CD4-positive, alpha-beta T cell (primary cell): ENCODE results near the gene SCRN1. TPM values are rescaled to one million over a fixed set of nuclear protein-coding genes. Genes with fewer than 3 reads are reported as not detected.
"Not testable (repeated sequence)": the region's sequence is repeated elsewhere in the genome, so short reads cannot be mapped to it uniquely, and the experiment has no call there.

Experiments
- ATAC-seq: fragments of 200-7000 bp; cut with Tn5 transposase; one replicate; pipeline ENCODE4 v1.10.0; 2022; ENCODE audit warnings: mild to moderate bottlenecking; ENCODE audit not compliant: poor library complexity
- CTCF ChIA-PET: fragments of 350-600 bp; sonication (Branson Sonifier 250); formaldehyde crosslinking; loops from one replicate; lab custom pipeline; 2021; ENCODE audit warnings: antibody characterized with exemption, inconsistent platforms; lab: Charles Lee
- POLR2A ChIA-PET: fragments of 350-600 bp; sonication (Branson Sonifier 250); formaldehyde crosslinking; loops from one replicate; lab custom pipeline; 2021; ENCODE audit warnings: antibody characterized with exemption, inconsistent platforms; lab: Charles Lee
- DNase-seq, 14 experiments: peaks; one replicate each; pipeline ENCODE4 v3.0.0-alpha.2; 2013 to 2020; ENCODE audit warnings: mixed read lengths in 2 of 14
- H3K27ac ChIP-seq, 2 donors: one replicate each; pipeline versions ENCODE4 v1.5.1 to v1.7.0; 2013; ENCODE audit warnings: low read length in 2 of 2, low read depth in 1 of 2, mild to moderate bottlenecking in 1 of 2
- H3K27me3 ChIP-seq, 2 experiments: 1 replicate in 1 of 2; 2 replicates in 1 of 2; pipeline versions ENCODE4 v1.6.1 to v1.7.0; 2013; ENCODE audit warnings: low read length in 2 of 2, control low read depth in 1 of 2, mild to moderate bottlenecking in 1 of 2, moderate library complexity in 1 of 2; ENCODE audit not compliant: insufficient read depth in 2 of 2, control insufficient read depth in 1 of 2
- H3K36me3 ChIP-seq: one replicate; pipeline ENCODE4 v1.6.1; 2013; ENCODE audit warnings: low read length, control low read depth; ENCODE audit not compliant: insufficient read depth
- H3K4me1 ChIP-seq: one replicate; pipeline ENCODE4 v1.6.1; 2013; ENCODE audit warnings: low read length, control low read depth; ENCODE audit not compliant: insufficient read depth
- H3K4me3 ChIP-seq: one replicate; pipeline ENCODE4 v1.5.1; 2013; ENCODE audit warnings: mild to moderate bottlenecking, low read length, moderate library complexity
- H3K9me3 ChIP-seq, 2 experiments: 1 replicate in 1 of 2; 2 replicates in 1 of 2; pipeline versions ENCODE4 v1.6.1 to v1.7.0; 2013; ENCODE audit warnings: low read length in 2 of 2, mild to moderate bottlenecking in 2 of 2, control low read depth in 1 of 2, moderate library complexity in 1 of 2; ENCODE audit not compliant: control insufficient read depth in 1 of 2, insufficient read depth in 1 of 2
- H3K27ac Mint-ChIP-seq: one replicate; pipeline ENCODE4 v1.8.0; 2020; ENCODE audit warnings: mixed read lengths
- H3K27me3 Mint-ChIP-seq: one replicate; pipeline ENCODE4 v1.8.0; 2021; ENCODE audit warnings: mixed read lengths
- H3K36me3 Mint-ChIP-seq: one replicate; pipeline ENCODE4 v1.8.0; 2021; ENCODE audit warnings: low read depth, mixed read lengths
- H3K4me1 Mint-ChIP-seq: one replicate; pipeline ENCODE4 v1.8.0; 2021; ENCODE audit warnings: low read depth, mixed read lengths
- H3K4me3 Mint-ChIP-seq: one replicate; pipeline ENCODE4 v1.8.0; 2020; ENCODE audit warnings: mild to moderate bottlenecking, mixed read lengths
- H3K9me3 Mint-ChIP-seq: one replicate; pipeline ENCODE4 v1.8.0; 2020; ENCODE audit warnings: mixed read lengths
- CTCF ChIP-seq: fragments of 200-600 bp; IDR thresholded peaks from one replicate; pipeline ENCODE4 v1.8.0; 2022; ENCODE audit warnings: antibody characterized with exemption, mild to moderate bottlenecking
- intact Hi-C, 2 experiments: fragments of 100-400 bp; cut with DNase I in 1 of 2; cut with micrococcal nuclease in 1 of 2; formaldehyde crosslinking; loops; one replicate each; pipeline versions ENCODE4 v1.15.1 to v1.9.0; 2023 to 2025; cut with DNase I, micrococcal nuclease
- total RNA-seq, 174 experiments: library from RNA in 2 of 174; stranded (reverse) in 2 of 174; gene quantifications; one replicate each; pipeline ENCODE4 v1.2.3 and lab custom pipeline; 2021 to 2026

The SCRN1 gene
- total RNA-seq, 2 experiments from 2014 or later: 2.4 to 3.2 TPM

- ChIA-PET CTCF (no interaction called here), POLR2A (no interaction called here)
- no peak overlapping the region for H3K4me3 Mint-ChIP-seq
- DNase-seq (no peak), ATAC-seq (no peak)
- Histone ChIP-seq H3K4me3 (no peak overlapping the region), H3K4me1 (no peaks in the 10 kb centered on the region), H3K27ac (no peak overlapping the region), H3K27me3 (no peaks in the 10 kb centered on the region), H3K36me3 (no peaks in the 10 kb centered on the region), H3K9me3 (no peaks in the 10 kb centered on the region)
- H3K36me3 Mint-ChIP-seq: no peaks in the 10 kb centered on the region
- no peak for TF ChIP-seq CTCF
- peaks cover 5% of the 10 kb centered on the region for H3K27me3 Mint-ChIP-seq
- intact Hi-C loops: no loop called here
- H3K27ac Mint-ChIP-seq: no peak overlapping the region
- peaks cover 2% of the 10 kb centered on the region for H3K9me3 Mint-ChIP-seq
- no peaks in the 10 kb centered on the region for H3K4me1 Mint-ChIP-seq
Measured at GRCh38 chr7:29892231-29892630, 97.4 kb downstream of the SCRN1 start.

- Mint-ChIP-seq H3K27ac (no peak overlapping the region), H3K27me3 (peaks cover 5% of the 10 kb centered on the region)
- POLR2A ChIA-PET: no interaction called here
Measured at GRCh38 chr7:29891766-29892165, 97.8 kb downstream of the SCRN1 start.

GRCh38 chr7:29890786-29891185 lies 98.8 kb downstream of the SCRN1 start:
- POLR2A ChIA-PET, H3K4me3 Mint-ChIP-seq, DNase-seq, ATAC-seq, H3K4me1 ChIP-seq, H3K36me3 Mint-ChIP-seq, CTCF ChIA-PET, H3K27me3 Mint-ChIP-seq, H3K9me3 Mint-ChIP-seq, H3K27me3 ChIP-seq, H3K4me3 ChIP-seq, H3K4me1 Mint-ChIP-seq, H3K27ac ChIP-seq, intact Hi-C loops, H3K36me3 ChIP-seq, H3K27ac Mint-ChIP-seq, H3K9me3 ChIP-seq: not testable (repeated sequence)

More at GRCh38 chr7:29891766-29892165, 97.8 kb downstream of the SCRN1 start:
- H3K4me1 Mint-ChIP-seq: no peaks in the 10 kb centered on the region
- H3K4me3 ChIP-seq: no peak overlapping the region
- ATAC-seq (no peak), DNase-seq (no peak)
- H3K4me1 ChIP-seq: no peaks in the 10 kb centered on the region
- no peaks in the 10 kb centered on the region for H3K36me3 ChIP-seq
- no peak overlapping the region for H3K27ac ChIP-seq
- H3K9me3 Mint-ChIP-seq: peaks cover 2% of the 10 kb centered on the region
- no peak overlapping the region for H3K4me3 Mint-ChIP-seq
- no peak for TF ChIP-seq CTCF
- H3K9me3 ChIP-seq: no peaks in the 10 kb centered on the region
- CTCF ChIA-PET: no interaction called here
- intact Hi-C loops: no loop called here
- H3K36me3 Mint-ChIP-seq: no peaks in the 10 kb centered on the region
- no peaks in the 10 kb centered on the region for H3K27me3 ChIP-seq

GRCh38 chr7:29890251-29890650 lies 99.3 kb downstream of the SCRN1 start:
- Mint-ChIP-seq H3K4me3 (no peak overlapping the region), H3K36me3 (no peaks in the 10 kb centered on the region), H3K27ac (no peak overlapping the region), H3K9me3 (peaks cover under 1% of the 10 kb centered on the region), H3K4me1 (no peaks in the 10 kb centered on the region), H3K27me3 (no peaks in the 10 kb centered on the region)
- no peak overlapping the region for H3K4me3 ChIP-seq
- H3K27ac ChIP-seq: no peak overlapping the region
- TF ChIP-seq CTCF: no peak
- ChIA-PET CTCF (no interaction called here), POLR2A (no interaction called here)
- no peaks in the 10 kb centered on the region for H3K36me3 ChIP-seq
- ATAC-seq: no peak
- intact Hi-C loops: no loop called here
- H3K4me1 ChIP-seq: no peaks in the 10 kb centered on the region
- H3K9me3 ChIP-seq: no peaks in the 10 kb centered on the region
- H3K27me3 ChIP-seq: no peaks in the 10 kb centered on the region
- DNase-seq: no peak
